ENCODE measurements around the gene TGM4. TPM values are rescaled to one million over a fixed set of nuclear protein-coding genes. Genes with fewer than 3 reads are reported as not detected.

TGM4 gene
- polyA plus RNA-seq, 1 donor, result 0.18 TPM

GRCh38 chr3:44880284-44880683 is 5.9 kb downstream of the TGM4 start:
- DNase-seq, result no peak

- no peak for DNase-seq
Observed at GRCh38 chr3:44883213-44883955, 9.0 kb downstream of the TGM4 start.

DNA sequence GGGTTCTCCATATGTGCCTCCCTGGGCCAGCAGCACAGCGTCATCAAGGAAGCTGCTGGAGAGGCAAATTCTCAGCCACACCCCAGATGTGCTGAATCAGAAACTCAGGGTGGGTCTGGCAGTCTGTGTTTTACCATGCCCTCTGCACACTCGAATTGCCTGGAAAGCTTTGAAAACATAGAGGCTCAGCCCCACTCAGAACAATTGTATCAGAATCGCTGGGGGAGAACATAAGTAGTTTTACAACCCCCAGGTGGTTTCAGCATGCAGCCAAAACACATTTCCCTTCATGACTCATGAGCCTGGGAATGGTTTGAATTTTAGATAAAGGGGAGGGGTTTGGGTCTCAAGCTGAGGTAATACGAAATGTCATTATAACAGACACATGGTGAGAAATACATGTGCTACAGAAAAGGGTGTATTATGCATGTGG is 9.6 kb downstream of the TGM4 start:
- no peak for DNase-seq

DNA sequence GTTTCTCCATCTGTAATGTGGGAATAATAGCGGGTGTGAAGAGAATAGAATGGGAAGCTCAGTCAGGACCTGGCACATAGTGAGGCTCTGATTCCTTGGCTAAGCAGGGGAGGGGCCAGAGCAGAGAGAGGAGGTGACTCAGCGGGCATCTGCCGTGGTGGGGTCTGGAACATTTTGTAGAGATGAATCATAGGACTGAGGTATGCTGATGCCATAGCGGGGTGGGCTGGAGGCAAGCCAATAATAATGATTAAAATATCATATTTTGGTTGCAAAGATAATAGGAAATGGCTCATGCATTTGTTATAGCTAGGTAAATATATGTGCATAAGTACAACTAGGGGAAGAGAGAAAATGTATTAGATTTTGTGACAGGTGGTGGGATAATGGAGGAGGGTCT is 11.2 kb downstream of the TGM4 start:
- no peak for DNase-seq

DNA sequence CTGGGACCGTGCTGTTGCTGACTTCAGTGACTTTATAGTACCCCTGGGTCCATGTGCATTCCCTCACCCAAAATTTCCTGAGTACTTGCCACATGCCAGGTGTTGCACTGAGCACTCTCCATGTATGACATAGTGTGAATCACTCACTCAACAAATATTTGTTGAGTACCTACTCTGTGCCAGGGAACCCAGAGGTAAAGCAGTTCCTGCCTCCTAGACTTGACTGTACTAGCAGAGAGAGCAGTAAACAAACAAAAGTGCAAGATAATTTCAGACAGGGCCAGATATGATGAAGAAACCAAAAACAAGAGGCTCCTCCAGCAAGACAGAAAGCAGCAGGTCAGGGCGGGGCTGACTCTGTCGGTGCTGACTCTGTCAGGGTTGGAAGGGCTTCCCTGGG is 12.2 kb downstream of the TGM4 start:
- DNase-seq, result no peak

GRCh38 chr3:44887101-44887500 is 12.7 kb downstream of the TGM4 start:
- no peak for DNase-seq

- no peak for DNase-seq
Observed at GRCh38 chr3:44890258-44890657, 15.8 kb downstream of the TGM4 start.

DNA sequence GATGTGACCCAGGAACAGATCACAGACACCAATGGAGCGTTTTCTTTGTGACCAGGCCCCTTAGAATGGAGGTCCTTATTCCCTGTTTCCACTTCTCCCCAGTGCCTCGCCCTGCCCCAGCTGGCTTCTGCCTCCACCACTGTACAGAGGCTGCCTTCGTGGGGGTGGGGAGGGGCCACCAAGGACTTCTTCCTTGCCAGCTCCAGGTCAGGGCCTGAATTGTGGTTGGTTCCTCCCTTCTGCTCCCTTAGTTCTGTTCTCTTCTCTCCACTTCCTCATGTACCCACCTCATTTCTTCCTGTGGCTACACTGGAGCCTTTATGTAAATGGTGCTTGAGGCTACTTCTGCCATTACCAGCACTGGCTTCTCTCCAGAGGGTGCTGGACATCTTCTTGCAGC is 16.4 kb downstream of the TGM4 start:
- no peak for DNase-seq

GRCh38 chr3:44892689-44893088 is 18.3 kb downstream of the TGM4 start:
- DNase-seq, result no peak

GRCh38 chr3:44893097-44893496 is 18.7 kb downstream of the TGM4 start:
- no peak for DNase-seq

- DNase-seq, result no peak
Observed at GRCh38 chr3:44894485-44894884, 20.1 kb downstream of the TGM4 start.

GRCh38 chr3:44896440-44896839 is 22.0 kb downstream of the TGM4 start:
- no peak for DNase-seq

DNA sequence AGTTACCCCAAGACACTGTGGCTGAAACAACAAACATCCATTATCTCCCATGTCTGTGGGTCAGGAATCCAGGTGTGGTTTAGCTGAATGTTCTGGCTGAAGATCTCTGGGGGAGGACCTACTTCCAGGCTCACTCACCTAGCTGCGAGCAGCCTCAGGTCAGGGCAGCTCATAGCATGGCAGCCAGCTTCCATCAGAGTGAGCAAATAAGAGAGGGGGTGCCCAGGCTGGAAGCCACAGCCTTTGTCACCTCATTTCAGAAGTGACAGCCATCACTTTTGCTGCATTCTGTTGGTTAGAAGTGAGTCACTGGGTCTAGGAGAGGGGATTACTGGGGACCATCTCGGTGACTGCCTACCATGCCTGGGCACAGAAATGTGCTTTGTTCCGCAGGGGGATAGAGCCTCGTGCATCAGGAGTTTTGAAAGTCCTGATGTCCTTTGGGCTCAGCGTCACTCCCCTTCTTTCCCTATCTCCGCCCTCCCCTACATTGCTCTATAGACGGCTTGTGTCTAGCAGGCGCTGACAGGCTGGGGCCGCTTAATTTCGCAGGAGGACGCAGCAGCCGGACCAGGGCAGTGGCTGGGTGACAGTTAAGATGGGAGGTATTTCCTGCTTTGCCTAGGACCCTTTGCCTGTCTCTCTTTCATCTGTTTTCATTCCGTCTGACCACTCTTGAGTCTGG is 25.4 kb downstream of the TGM4 start:
- DNase-seq, result no peak

GRCh38 chr3:44902628-44903027 is 28.2 kb downstream of the TGM4 start:
- DNase-seq, result no peak

DNA sequence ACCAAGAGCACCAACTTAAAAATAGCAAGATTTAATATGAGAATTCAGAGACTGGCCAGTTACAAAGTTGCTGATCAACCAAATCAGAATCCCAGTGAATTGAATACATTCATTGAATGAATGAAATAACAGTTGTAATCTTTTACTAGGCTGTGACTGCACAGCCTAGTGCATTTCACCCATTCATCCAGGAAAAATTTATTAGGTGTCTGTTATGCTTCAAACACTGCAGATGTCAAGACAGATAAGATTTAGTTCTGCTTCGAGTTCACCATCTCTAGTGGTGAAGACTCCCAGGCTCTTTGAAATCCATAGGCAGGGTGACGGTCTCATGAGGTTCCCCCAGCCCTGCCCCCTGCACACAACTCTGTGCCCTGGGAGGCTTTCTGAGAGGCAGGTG is 28.9 kb downstream of the TGM4 start:
- DNase-seq, result no peak

DNA sequence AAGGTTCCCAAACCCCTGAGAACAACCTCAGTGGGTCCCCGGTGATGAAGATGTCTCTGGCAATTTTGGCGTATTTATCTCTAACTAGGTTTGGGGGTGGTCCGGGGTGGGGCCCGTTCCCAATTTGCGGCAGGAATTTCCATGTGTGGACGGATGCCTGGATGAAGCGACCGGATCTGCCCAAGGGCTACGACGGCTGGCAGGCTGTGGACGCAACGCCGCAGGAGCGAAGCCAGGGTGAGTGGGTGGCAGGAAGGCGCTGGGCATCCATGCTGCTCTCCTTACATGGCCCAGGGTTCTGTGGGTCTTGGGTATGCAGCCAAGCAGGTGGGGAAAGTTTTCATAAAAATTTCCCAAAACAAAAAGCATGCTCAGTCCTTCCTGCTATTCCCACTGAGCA is 29.3 kb downstream of the TGM4 start:
- DNase-seq, result no peak

GRCh38 chr3:44905446-44906157 is 31.2 kb downstream of the TGM4 start:
- DNase-seq, result no peak

- no peak for DNase-seq
Observed at GRCh38 chr3:44906997-44907396, 32.6 kb downstream of the TGM4 start.

DNA sequence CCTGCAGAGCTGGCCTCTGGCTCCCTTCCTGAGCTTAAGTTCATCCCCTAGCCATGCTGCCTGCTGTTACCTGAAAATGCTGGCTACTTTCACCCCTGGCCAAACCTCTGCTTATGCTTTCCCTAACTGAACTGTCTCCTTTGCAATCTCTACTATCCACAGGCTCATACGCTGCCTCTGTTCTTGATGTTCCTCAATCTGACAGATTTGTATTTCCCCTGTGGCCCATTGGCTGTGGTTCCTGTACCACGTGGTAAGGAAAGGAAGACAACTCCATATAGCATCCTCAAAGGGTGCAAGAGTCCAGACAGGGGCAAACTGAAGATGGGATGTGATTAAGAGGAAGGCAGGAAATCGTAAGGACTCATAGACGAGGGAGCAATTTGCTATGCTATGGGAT is 33.2 kb downstream of the TGM4 start:
- DNase-seq, result no peak

- DNase-seq, result no peak
Observed at GRCh38 chr3:44909063-44909462, 34.7 kb downstream of the TGM4 start.

GRCh38 chr3:44910693-44911092 is 36.3 kb downstream of the TGM4 start:
- DNase-seq, result no peak

DNA sequence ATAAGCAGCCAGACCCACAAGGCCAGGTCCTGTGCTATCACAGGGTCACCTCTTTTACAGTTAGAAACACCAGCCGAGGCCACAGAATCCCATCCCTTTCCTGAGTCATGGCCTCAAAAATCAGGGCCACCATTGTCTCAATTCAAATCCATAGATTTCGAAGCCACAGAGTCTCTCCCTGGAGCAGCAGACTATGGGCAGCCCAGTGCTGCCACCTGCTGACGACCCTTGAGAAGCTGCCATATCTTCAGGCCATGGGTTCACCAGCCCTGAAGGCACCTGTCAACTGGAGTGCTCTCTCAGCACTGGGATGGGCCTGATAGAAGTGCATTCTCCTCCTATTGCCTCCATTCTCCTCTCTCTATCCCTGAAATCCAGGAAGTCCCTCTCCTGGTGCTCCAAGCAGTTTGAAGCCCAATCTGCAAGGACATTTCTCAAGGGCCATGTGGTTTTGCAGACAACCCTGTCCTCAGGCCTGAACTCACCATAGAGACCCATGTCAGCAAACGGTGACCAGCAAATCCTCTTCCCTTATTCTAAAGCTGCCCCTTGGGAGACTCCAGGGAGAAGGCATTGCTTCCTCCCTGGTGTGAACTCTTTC is 39.6 kb downstream of the TGM4 start:
- DNase-seq, result peak; percentile 38

GRCh38 chr3:44914936-44915335 is 40.5 kb downstream of the TGM4 start:
- DNase-seq, result no peak
